ENCODE results near the gene WDFY2. TPM values are rescaled to one million over a fixed set of nuclear protein-coding genes. Genes with fewer than 3 reads are reported as not detected.

Gene WDFY2
- total and polyA plus RNA-seq, 2 of the 8 experiments (the other 6 are each of a cell fraction or from before 2014, with no cell fraction given): 13.9 to 29.0 TPM

GRCh38 chr13:51804295-51805172 lies 220.3 kb downstream of the WDFY2 start:
- Histone ChIP-seq H4K91ac (replicated peaks; ENCODE audit: insufficient read length, low read length) (peak overlapping the region; percentile 29), H3K27ac (ENCODE audit: low read depth, low read length) (peak overlapping the region; percentile 88), H3K9me3 (ENCODE audit: insufficient read depth in 2 of 2, low read depth in 1 of 2, low read length in 1 of 2) (no peaks in the 10 kb centered on the region), H2BK20ac (ENCODE audit: low read length) (no peak overlapping the region), H3K36me3 (ENCODE audit: control insufficient read depth in 2 of 4, insufficient read depth in 4 of 4, low read length in 3 of 4) (no peaks in the 10 kb centered on the region), H3K56ac (replicated peaks; ENCODE audit: insufficient read length, low read depth, low read length) (peak overlapping the region; percentile 48), H2AFZ (ENCODE audit: low read length) (no peak overlapping the region), H3K18ac (ENCODE audit: extremely low read depth, low read length) (peak overlapping the region; percentile 73; the same call in 1 of the 2 replicates), H3K9ac (replicated peaks in 1 of 4; ENCODE audit: extremely low read depth in 1 of 4, low read depth in 3 of 4, low read length in 3 of 4) (peak overlapping the region in 3 of 4 experiments; percentile 58 to 93 (median 92); a peak in 6 of 7 replicates), H3K4me3 (ENCODE audit: extremely low read depth in 1 of 4, insufficient read depth in 2 of 4, low read depth in 3 of 4, low read length in 4 of 4) (peak overlapping the region; percentile 69 to 80 (median 78)), H4K5ac (ENCODE audit: insufficient read length, low read depth, low read length) (no peak overlapping the region), H2BK120ac (replicated peaks; ENCODE audit: low read depth, low read length) (no peak overlapping the region), H2AK5ac (ENCODE audit: low read depth, low read length) (no peak overlapping the region), H2BK5ac (ENCODE audit: low read depth, low read length) (no peak overlapping the region), H3K4ac (replicated peaks; ENCODE audit: insufficient read length, low read depth, low read length) (peak overlapping the region; percentile 3), H3K27me3 (replicated peaks in 1 of 4; ENCODE audit: control insufficient read depth in 3 of 4, extremely low read depth in 1 of 4, insufficient read depth in 3 of 4, low read length in 3 of 4) (0 out of 7 replicates have a peak, but pooled peaks cover 0 to 2% (median 0%) of the 10 kb centered on the region in 4 experiments), H2BK15ac (ENCODE audit: low read length) (0 out of 2 replicates have a peak overlapping the region, but pooled peaks have one; percentile 40), H3K4me1 (replicated peaks in 1 of 4; ENCODE audit: control insufficient read depth in 3 of 4, insufficient read depth in 4 of 4, low read length in 3 of 4) (peaks cover 12 to 19% (median 16%) of the 10 kb centered on the region in 4 experiments), H3K23me2 (ENCODE audit: low read depth, low read length) (peaks cover 8% of the 10 kb centered on the region), H3K4me2 (ENCODE audit: insufficient read depth in 1 of 2, low read depth in 2 of 2, low read length in 2 of 2) (peak overlapping the region; percentile 80 to 89), H3K23ac (ENCODE audit: insufficient read length) (no peak overlapping the region), H4K20me1 (replicated peaks in 1 of 2; ENCODE audit: control insufficient read depth in 1 of 2, insufficient read depth in 2 of 2, low read length in 2 of 2) (no peaks in the 10 kb centered on the region), H3K14ac (ENCODE audit: insufficient read length) (no peak overlapping the region), H2BK12ac (ENCODE audit: low read depth, low read length) (peak overlapping the region; percentile 71; the same call in 1 of the 2 replicates), H4K8ac (ENCODE audit: extremely low read depth, insufficient read depth, low read length) (peak overlapping the region; percentile 66), H3K79me2 (ENCODE audit: control insufficient read depth in 1 of 2, insufficient read depth in 2 of 2, low read length in 2 of 2) (no peaks in the 10 kb centered on the region), H3K79me1 (ENCODE audit: low read depth, low read length) (no peaks in the 10 kb centered on the region)
- no peak for DNase-seq (ENCODE audit: low read depth in 1 of 2, low spot score in 2 of 2)
- 0 out of 2 replicates have a peak, but pooled peaks have one; percentile 25 for TF ChIP-seq MAX (IDR thresholded peaks at IDR 0.05)
- TF ChIP-seq GABPA (IDR thresholded peaks at IDR 0.05; ENCODE audit: borderline replicate concordance, insufficient read depth, low read length): no peak
- TF ChIP-seq HDAC6 (IDR thresholded peaks at IDR 0.05; ENCODE audit: low read depth, low read length): no peak
- peak; percentile 59; the same call in 1 of the 2 replicates for TF ChIP-seq PHF8 (conservative IDR thresholded peaks at IDR 0.05; ENCODE audit: low read depth, low read length)
- WGBS, 2 experiments (ENCODE audit: extremely low coverage in 1 of 2, insufficient coverage in 1 of 2, insufficient read length in 1 of 2, insufficient replicate concordance in 2 of 2, low coverage in 1 of 2, low lambda C conversion rate in 2 of 2, missing lambda C conversion rate in 1 of 2): 23% methylated on average over 30 of the region's 31 CpGs; no CpG with 5 or more reads in 1 of the 2 experiments
- no peak for FAIRE-seq
- POLR2A ChIA-PET (ENCODE audit: partially characterized antibody): interaction anchor here (1.1 to 2.0 kb wide), 3 partner anchors 10 to 352 kb away, joined by 3 to 5 read pairs (median 3); partner anchors contain the start of gene INTS6
- CTCF ChIA-PET (ENCODE audit: partially characterized antibody): interaction anchor here (1.0 to 3.4 kb wide), 4 partner anchors 11 to 55 kb away, joined by 3 to 29 read pairs (median 4); no protein-coding TSS in a partner anchor

All from H1 (cell line).